Stimulated activated CD8-positive, alpha-beta memory T cell treated with anti-CD3 and anti-CD28 coated beads, Interleukin-15, amount 100 ng/mL, for 1 hour (primary cell): ENCODE results near the gene TLK1.

Source experiments
- DNase-seq: peaks from one replicate; pipeline ENCODE4 v3.0.0-alpha.2; 2020; ENCODE audit warnings: low read depth

The TLK1 gene

GRCh38 chr2:170997893-170998597, 162.6 kb downstream of the TLK1 start:
- no peak for DNase-seq

GRCh38 chr2:170996316-170996715, 164.4 kb downstream of the TLK1 start:
- DNase-seq, result no peak

DNA sequence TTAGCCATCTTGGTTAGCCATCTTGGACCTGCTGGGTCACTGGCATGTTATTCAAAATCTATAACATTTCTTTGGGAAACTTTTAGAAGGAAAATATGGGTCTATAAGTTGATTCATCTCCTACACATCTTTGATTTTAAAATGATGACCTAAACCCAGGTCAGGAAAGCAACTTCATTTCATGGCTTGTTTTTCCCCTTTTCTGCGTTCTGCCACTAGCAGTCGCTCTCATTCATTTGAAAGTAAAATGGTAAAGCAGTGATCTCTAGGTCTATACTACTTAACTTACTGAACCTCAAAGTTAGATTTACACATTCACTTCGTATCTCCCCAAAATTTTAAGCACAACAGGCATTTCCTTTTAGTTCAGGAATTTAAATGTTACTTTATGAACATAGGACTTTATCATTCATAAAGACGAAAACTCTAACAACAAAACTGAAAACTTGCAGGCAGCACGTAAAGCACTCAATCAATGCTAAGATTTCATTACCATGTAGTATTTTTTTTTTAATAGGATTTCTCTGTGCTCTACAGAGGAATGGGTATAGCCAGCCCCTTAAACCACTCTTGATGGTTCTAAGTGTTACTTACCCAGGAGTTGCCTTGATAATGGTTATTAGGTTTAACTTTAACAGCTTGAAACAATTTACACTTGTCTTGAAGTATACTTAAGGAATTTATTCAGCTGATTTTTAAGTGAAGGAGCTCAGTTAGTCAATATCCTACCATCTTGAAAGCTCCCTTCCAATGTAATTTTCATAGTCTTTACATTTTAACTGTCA, 169.1 kb downstream of the TLK1 start:
- no peak for DNase-seq

DNA sequence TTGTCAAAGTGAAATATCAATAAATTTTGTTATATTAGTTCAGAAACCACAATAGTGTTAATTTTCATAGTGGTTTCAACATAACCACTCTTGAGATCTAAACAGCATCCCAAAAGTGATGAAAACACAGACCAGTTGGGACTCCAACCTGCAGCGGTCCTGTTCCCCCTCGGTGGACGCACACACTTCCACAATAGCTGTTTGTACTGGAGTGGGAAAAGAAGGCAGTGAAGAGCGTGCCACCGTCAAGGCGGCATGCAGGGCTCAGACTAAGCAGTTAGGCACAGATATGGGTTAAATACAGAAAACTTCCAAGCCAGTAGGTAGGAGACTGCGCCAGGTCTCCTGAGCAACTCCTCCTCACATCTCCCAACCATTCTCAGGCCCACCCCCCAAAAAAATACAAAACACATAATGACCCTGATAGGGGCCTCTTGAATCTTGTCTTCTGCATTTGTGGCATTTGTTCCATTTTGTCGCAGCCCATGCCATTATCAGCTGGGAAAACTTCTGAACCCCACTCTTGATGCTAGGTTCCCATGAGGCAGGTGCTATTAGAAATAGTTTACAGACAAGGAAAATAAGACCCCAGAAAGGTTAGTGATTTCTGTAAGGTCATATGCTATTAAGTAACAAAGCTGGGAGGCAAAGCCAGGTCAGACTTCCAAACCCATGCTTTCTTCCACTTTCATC, 174.0 kb downstream of the TLK1 start:
- DNase-seq, result no peak

GRCh38 chr2:170985407-170985806, 175.3 kb downstream of the TLK1 start:
- DNase-seq, result no peak

GRCh38 chr2:170984079-170984478, 176.6 kb downstream of the TLK1 start:
- DNase-seq, result no peak

- no peak for DNase-seq
Observed at GRCh38 chr2:170975943-170976270, 184.8 kb downstream of the TLK1 start.

DNA sequence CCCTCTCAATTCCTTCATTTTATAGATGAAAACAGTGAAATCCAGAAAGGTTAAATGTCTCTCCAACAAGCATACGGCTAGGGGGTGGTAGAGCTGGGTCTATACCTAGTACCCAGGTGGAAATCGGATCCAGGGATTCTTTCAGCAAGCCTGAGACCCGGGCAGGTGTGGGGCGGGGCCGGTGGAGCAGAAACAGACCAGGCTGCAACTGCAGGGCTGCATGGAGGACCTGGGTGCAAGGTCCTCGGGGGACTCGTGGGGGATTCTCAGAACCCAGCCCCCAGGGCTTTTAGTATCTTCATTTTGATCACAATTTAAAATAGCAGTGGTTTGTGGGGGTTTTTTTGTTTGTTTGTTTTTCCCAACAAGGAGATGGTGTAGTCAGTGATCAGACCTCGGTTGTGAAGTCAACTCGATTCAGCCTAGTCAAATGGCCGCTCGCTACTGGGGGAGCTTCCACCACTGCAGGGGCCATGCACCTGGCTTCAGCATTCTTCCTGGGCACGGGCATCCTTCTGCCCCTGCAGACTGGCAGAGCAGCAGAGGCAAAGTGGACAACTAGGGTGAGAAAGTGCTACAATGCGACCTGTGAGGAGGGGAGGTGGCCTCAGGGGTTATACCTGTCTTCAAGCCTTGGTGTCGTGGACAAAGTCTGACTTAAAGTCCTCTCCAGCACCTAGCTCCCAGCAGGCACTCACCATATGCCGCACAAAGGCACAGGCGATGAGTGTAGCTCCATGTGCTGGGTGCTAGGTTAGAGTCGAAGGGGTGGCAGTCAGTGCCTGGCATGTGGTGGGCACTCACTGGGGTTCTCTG, 185.4 kb downstream of the TLK1 start:
- no peak for DNase-seq

DNA sequence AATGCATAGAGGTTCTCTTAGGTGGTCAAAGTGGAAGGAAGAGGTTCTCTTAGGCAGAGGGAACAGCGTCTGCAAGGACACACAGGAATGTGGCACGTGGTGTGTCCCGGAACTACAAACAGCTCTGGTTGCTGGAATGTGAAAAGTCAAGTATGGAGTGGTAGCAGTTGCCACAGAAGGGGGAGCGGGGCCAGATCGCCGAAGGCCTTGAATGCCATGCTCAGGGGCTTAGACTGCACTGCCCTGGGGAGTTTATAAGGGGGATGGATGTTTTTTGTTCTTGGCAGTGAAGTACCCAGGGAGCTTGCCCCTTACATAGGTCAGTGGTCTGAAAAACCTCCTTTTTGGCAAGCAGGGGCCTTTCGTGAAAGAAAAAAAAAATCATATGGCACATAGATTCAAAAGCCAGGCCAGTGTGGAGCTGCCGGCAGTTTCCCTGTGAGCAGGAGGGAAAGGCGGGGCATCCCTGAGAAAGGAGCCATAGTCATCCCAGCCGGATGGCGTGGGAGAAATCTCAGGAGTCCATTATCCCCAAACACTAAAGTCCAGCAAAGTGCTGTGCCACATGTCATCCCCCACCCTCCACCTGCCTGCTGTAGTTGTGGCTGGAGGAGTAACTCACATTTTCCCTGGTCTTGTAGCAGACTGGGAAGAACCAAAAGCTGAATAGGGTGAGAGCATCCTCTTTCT, 186.2 kb downstream of the TLK1 start:
- DNase-seq, result no peak

- DNase-seq, result peak; percentile 72
Observed at GRCh38 chr2:170973492-170974303, 187.0 kb downstream of the TLK1 start.

GRCh38 chr2:170973225-170973491, 187.5 kb downstream of the TLK1 start:
- DNase-seq, result no peak

DNA sequence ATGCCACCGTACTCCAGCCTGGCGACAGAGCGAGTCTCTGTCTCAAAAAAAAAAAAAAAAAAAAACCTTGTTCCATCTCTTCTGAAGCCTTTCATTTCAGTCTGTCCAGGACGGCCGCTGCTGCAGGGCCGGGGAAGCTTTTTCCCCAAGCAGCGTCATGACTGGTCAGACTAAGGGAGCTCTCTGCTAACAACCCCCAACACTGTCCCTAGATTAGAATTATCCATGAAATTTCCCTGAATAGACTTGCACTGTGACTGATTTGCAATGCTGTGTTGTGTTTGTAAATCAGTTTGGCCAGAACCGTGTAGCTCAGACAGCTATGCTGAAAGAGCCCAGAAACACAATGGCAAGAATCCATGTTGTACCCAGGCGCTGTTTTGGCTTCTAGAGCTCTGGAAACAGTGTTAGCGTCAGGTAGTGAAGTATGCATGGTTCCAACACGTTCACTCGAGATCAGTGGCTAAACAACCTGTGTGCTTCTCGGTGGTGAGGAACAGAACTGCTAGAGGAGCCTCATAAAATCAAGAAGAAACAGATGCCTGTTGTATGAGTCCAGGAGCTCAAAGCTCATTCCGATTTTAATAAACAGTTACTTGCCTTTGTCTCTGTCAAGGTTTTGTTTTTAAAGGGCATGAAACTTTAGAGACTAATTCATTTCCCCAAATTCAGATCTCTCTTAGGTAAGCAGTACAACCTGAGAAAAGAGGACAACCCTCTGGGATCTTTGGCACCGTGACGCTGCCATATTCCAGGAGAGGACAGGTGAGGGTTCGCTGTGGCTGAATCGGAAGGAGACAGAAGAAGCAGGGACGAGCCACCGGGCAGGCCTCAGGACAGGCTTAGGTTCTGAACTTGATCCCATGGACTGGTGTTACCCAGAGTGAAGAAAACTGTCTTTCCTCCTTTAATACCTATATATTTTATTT, 188.1 kb downstream of the TLK1 start:
- DNase-seq, result no peak

DNA sequence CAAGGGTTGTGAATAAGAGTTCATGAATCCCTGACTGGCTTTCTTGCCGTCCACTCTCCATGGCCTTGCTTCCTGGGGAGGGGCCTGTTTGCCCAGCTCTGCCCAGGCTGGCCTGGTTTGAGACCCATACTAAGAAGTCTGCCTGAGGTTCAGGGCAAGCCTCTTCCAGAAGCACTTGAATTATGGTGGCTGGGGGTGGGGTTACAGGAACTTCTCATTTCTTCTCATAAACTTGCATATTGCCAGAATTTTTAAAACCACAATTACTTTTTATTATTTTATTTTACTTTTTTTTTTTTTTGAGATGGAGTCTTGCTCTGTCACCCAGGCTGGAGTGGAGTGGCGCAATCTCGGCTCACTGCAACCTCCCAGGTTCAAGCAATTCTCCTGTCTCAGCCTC, 189.6 kb downstream of the TLK1 start:
- DNase-seq, result no peak

DNA sequence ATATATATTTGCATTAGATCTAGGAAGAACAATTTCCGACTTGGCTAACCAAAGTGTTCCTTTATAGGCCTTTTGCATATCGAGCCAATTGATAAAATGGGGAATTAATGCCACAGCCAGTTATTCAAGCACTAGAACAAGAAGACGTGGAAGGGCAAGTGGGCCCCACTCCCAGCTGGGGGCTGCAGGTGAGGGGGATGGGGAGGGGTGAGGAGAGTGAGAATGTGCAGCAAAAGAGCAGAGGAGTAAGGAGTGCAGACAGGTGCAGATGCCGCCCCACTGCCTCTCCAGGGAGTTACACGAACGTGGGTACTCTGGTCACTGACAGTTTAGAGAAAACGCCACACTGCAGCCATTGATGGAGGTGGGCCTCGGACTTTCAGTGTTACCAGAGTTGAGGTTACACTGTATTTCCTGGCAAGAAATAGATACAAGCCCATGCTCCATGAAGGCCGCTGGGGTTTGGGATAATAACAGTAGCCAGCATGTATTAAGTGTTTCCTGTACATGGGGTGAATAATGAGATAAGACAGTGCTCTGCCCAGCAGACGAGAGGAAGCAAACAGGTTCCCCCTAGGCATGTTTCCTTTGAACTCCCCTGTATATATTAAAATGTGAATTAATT, 190.7 kb downstream of the TLK1 start:
- DNase-seq, result no peak

- no peak for DNase-seq
Observed at GRCh38 chr2:170969030-170969429, 191.7 kb downstream of the TLK1 start.

DNA sequence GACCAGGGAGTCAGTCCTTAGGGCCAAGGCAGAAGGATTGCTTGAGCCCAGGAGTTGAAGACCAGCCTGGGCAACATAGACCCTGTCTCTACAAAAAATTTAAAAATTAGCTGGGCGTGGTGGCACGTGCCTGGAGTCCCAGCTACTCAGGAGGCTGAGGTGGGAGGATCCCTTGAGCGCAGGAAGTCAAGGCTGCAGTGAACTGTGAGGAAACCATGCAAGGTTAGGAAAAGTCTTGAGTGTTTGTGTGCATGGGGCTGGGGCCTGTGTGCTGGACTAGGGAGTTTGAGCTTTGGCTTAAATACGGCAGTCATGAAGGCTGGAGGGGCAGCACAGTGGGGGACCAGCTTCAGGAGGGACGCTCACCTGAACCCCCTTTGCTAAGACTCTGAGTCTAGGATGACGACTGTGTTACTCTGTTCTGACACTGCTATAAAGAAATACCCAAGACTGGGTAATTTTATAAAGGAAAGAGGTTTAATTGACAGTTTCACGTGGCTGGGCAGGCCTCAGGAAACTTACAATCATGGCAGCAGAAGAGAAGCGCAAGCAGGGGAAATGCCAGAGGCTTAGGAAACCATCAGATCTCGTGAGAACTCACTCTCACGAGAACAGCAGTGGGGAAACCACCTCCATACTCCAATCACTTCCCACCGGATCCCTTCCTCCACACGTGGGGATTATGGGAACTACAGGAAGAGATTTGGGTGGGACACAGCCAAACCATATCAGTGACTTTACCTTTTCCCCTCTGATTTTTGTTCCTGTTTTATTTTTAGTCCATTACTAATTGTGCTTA, 192.3 kb downstream of the TLK1 start:
- DNase-seq, result no peak

- DNase-seq, result no peak
Observed at GRCh38 chr2:170967553-170967952, 193.1 kb downstream of the TLK1 start.

- DNase-seq, result no peak
Observed at GRCh38 chr2:170966648-170967396, 193.9 kb downstream of the TLK1 start.
